Left renal pelvis (tissue), 4 donors: ENCODE results near the gene TSKS. TPM values are rescaled to one million over a fixed set of nuclear protein-coding genes. Genes with fewer than 3 reads are reported as not detected.
A peak's percentile ranks its signal among the peaks of the same experiment; 100 is the strongest.

Experiments used
- DNase-seq, 4 donors: peaks; one replicate each; pipeline ENCODE4 v3.0.0-alpha.2; 2013; ENCODE audit warnings: low read depth in 4 of 4, low spot score in 3 of 4
- polyA plus RNA-seq, 4 donors: library from polyadenylated mRNA; unstranded; fragments of 120-200 nt; gene quantifications; one replicate each; pipeline ENCODE4 v1.2.1, GENCODE V29; 2013; ENCODE audit not compliant: insufficient read length in 4 of 4

TSKS gene, protein sequence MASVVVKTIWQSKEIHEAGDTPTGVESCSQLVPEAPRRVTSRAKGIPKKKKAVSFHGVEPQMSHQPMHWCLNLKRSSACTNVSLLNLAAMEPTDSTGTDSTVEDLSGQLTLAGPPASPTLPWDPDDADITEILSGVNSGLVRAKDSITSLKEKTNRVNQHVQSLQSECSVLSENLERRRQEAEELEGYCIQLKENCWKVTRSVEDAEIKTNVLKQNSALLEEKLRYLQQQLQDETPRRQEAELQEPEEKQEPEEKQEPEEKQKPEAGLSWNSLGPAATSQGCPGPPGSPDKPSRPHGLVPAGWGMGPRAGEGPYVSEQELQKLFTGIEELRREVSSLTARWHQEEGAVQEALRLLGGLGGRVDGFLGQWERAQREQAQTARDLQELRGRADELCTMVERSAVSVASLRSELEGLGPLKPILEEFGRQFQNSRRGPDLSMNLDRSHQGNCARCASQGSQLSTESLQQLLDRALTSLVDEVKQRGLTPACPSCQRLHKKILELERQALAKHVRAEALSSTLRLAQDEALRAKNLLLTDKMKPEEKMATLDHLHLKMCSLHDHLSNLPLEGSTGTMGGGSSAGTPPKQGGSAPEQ
- polyA plus RNA-seq = under 1 TPM in 3 of 4 donors, not detected in 1; 0.08 to 0.48 (median 0.09) TPM

DNA sequence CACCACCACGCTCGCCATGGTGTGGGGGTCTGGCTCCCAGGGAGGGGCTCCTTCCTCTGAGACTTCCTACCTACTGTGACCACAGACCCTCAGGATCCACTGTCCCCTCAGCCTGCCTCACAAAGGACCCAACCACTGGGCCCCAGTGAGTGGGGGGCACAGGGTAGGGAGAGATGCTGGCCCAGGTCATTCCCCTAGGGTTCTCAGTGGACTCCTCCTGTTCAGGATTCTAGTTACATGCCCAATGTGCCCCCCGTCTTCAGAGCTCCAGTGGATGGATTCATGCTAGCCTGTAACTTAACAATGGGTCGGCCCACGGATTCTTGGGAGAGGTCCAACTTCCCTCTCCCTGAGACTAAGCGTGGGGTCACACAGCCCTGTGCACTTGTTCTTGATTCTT is at the start of gene TSKS:
TSS of gene TSKS (minus strand) at position 77 of the 400 bp plus-strand sequence. CDS start at position 18, 59 bp downstream.
- no peak for DNase-seq

DNA sequence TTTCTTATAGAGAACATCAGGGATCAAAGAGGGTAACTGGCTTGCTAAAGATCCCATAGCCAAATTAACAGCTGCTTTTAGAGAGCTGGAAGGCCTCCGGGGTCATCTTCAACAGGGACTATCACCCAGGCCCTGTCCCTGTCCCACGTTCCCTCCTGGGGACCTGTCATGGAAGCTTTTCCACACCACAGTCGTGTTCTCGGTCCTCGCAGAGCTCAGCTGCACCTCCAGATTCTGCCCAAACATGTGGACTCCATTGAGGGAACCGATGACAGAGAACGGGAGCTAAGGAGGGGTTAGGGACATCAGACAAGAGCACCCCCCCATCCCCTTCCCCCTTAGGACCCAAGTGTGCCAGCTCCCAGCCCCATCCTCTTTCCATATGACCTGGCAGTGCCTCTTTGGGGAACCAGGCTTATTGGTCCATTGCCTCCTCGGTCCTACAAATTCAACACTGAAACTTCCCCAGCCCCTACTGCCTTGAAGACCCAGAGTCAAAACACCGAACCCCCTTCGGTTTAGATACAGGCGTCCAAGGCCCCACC is 49.4 kb upstream of the TSKS start:
- no peak for DNase-seq

DNA sequence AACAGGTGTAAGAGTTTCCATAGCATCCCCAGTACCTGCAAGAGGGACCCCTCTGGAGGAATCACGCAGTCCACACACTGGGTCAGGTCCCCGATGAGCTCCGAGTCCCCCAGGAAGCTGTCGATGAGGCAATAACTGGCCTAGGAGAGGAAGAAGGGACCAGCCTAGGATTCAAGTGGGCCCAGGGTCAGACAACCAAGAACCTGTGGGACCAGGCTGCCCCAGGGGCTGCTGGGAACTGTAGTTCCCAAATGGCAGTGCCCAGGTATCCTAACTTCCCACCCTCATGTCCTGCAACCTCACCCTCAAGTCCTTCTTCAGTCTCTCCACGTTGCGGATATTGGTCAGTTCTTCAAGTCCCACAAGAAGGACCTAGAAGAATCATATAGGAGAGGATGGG is 48.2 kb upstream of the TSKS start:
- DNase-seq = no peak

DNA sequence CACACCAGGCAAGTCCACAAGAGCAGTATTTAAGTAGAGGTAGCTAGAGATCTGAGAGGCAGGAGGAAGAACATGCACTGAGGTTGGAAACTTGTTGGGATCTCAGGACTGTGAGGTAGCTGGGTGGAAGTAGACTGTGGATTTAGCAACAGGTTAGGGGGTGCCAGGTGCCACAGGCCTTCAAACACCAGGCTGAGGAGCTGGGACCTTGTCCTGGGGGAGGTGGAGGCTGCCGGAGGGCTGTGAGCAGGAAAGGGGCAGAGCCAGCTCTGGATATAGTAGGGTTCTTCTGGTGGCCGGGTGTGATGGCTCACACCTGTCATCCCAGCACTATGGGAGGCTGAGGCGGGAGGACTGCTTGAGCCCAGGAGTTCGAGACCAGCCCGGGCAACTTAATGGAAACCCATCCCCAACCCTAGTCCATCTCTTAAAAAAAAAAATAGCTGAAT is 46.9 kb upstream of the TSKS start:
- no peak for DNase-seq

DNA sequence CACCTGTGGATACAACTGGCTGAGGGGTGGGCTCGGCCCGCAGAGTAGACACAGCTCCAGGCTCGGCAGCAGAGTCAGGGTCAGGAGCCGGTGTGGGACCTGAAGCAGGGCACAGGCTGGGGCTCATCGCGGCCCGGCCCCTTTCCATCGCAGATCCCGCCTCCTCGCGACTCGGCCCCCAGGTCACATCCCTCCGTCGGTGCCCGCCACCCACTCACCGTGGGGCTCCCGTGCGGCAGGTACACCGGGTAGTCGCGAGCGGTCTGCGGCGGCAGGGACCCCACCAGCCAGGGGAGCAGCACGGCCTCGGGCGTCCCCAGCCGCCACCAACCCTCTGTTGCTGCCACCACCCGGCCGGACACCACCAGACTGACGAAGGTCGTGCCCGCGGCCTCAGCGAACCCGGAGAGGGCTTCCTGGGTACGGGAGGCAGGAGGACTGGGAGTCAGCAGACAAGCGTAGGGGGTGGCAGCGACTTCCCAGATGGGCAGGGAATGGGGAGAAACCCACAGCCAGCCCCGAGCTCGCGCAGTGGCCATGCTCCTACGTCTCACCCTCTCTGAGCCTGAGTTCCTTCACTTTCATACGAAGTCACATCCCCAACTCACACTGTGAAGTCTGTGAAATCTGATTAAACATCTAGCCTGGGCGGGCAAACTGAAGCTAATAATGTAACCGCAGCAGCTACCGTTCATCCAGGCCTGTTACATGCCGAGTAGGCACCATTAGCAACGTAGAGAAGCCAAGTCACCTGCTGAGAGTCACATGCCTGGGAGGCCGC is 46.2 kb upstream of the TSKS start:
- DNase-seq = no peak

DNA sequence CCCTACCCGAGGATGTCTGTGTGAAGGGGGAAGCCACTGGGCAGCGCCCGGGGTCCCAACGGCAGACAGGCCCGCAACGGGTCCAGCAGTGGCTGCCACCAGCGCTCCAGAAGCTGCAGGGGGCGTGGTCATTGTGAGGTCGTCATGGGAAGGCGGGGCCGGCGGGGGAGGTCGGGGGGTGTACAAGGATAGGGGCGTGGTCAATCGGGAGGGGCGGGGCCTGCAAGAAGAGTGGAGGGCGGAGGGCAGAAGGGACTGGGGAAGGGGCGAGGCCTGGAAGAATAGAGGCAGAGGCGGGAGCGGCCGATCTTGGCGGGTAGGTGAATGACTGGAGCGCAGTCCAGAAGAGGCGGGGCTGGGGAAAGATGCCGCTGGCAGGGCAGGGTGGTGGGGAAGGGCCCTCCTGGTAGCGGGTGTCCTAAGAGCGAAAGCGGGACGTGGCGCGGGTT is 45.6 kb upstream of the TSKS start:
- peak; percentile 70 to 80 (median 78) for DNase-seq

DNA sequence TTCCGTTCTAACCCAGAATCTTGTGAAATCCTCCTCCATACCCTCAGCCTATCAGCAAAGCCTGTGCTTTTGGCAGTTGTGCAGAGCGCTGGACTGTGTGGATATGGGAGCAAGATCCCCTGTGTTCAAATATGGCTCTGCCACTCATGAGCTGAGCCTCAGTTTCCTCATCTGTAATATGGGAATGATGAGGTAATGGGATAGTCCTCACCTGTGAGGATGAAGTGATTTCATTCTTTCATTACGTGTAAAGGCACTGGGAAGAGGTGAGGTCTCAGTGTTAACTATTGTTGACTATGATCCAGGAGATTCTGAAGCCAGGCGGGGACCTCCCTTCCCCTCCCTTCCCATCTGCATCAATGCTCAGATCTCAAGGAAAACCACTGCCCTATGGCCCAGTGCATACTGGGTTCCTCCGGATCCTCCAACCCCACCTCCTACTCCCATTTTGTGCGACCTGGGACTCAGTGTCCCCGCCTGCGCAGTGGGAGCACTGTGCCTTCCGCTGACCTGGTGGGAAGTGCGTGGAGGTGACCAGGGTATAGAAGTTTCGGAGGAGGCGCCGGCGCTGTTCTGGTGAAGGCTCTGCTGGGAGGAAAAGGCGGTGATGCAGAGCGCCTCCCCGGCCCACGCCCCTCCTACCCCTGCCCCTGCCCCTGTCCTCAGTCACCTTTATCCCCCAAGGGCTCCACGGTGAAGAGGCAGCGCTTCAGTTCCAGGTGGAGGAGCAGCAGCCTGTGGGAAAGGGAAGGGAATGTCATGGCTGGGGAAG is 45.0 kb upstream of the TSKS start:
- DNase-seq = no peak

DNA sequence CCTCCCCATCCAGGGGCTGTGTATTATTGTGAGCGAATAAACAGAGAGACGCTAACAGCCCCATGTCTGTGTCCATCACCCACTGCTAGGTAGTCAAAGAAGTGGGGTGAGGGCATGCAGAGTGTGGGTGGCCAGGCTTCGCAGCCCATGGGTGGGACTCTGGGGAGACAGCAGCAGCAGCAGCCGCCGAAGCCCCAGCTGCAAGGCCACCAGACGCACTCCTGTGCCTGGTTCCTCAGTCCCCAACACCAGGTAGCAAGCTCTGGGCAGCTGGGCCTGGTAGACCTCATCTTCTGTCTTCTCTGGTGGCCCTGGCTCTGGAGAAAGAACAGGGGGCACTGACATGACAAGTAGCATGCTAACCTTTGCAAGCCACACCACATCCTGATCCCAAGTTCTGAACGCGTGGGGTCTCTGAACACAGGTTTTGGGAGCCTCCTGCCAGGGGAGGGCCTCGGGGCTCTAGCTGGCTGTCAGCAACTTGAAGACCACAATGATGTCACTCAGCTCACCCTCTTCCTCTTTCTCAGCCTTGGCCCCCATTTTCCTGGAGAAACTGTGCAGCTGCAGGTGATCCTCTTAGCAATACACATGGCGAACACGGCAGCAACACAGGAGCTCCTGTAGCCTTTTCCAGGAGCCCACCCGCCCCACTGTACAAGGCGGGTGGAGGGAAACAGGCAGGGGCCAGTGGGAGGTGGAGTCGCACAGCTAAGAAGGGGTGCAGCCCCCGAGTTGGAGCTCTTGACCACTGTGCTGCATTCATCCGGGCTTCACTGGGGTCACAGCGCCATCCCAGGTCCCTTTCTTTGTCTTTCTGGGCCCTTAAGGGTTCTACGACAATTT is 44.2 kb upstream of the TSKS start:
- no peak for DNase-seq

DNA sequence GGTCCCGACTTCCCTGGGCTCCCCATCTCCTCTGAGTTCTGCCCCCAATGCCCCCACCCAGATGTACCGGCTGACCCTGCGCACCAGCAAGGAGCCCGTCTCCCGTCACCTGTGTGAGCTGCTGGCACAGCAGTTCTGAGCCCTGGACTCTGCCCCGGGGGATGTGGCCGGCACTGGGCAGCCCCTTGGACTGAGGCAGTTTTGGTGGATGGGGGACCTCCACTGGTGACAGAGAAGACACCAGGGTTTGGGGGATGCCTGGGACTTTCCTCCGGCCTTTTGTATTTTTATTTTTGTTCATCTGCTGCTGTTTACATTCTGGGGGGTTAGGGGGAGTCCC is 43.5 kb upstream of the TSKS start:
- no peak for DNase-seq

DNA sequence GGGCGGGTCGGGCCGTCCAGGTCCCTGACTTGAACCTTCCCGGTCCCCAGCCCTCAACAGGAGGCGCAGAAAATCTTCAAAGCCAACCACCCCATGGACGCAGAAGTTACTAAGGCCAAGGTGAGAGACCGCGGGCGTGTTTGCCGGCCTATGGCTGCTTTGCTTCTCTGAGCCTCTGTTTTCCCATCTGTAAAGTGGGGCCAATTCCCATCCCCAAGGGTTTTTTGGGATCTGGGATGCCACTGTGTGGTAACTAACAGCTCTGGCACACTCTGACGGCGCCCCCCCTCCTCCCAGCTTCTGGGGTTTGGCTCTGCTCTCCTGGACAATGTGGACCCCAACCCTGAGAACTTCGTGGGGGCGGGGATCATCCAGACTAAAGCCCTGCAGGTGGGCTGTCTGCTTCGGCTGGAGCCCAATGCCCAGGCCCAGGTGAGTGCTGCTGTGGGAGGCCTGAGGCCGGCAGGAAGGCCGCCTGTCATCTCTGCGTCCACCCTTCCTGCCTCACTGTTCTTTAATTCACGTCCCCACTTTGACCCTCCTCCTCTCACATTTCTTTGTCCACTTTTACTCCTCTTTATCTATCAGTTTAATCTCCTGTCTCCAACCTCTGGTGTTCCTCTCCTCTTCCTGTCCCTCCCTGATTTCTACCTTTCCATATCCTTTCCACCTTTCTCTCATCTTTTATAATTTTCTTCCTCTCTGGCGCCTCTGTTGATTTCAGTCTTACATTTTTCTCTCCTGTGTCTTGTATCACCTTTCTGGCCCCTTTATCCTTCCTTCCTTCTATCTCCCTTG is 42.9 kb upstream of the TSKS start:
- DNase-seq = no peak

DNA sequence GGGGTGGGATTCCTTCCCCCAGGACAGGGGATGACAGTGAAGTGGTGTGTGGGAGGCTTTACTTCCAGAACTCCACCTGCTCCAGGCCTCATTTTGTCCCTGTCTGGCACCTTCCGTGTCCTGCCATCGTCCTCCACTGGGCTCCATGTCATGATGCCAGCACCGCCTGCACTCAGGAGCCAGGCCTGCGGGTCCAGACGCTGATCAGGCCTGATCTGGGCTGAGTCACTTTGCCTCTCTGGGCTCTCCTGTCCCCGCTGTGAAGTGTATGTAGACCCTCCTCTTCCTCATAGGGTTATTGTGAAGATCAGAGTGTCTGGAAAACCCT is 40.4 kb upstream of the TSKS start:
- no peak for DNase-seq

DNA sequence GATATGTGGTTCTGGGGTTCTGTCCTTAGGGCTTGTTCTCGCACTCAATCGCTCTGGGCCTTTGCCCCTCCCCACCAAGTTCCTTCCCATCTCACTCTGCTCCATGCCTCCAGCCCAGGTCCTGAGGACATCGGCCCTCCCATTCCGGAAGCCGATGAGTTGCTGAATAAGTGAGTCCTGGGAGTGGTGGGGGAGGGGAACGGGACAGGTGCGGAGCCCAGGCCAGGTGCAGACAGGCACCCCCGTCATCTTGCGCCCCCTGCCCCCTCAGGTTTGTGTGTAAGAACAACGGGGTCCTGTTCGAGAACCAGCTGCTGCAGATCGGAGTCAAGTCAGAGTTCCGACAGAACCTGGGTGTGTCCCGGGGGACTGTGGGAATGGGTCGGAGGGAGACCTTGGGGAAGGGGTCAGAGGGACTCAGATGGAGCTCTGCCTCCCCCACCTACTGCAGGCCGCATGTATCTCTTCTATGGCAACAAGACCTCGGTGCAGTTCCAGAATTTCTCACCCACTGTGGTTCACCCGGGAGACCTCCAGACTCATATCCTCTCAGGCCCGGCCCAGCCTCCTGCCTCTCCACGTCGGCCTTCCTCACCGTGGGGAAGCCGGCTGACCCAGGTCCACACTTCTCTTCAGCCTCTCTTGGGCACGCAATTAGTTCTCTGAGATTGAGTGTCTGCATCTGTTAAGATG is 39.9 kb upstream of the TSKS start:
- DNase-seq = no peak

DNA sequence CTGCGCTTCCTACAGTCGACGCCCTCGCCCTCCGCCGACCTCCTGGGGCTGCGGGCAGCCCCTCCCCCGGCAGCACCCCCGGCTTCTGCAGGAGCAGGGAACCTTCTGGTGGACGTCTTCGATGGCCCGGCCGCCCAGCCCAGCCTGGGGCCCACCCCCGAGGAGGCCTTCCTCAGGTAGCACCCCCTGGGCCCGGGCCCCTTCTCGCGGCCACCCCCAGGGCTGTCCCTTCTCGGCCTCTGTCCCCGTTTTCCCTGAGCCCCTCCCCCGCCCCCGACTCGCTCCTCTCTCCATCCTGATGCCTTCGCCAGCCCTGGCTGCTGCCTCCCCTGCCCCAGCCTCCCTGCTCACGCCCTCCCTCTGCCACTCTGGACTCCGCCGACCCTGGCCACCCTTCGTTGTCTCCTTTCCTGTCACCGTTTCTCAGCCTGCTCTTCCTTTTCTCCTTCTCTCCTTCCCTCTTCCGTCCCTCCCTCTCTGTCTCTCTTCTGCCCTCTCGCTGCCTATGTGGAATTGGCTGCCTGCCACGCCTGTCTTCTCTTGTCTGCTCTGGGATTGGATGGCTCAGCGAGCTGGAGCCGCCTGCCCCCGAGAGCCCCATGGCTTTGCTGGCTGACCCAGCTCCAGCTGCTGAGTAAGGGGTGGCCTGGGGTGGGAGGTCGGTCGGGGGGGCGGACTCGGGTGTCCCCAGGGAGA is 39.0 kb upstream of the TSKS start:
- DNase-seq = peak; percentile 76 to 80 (median 77)

DNA sequence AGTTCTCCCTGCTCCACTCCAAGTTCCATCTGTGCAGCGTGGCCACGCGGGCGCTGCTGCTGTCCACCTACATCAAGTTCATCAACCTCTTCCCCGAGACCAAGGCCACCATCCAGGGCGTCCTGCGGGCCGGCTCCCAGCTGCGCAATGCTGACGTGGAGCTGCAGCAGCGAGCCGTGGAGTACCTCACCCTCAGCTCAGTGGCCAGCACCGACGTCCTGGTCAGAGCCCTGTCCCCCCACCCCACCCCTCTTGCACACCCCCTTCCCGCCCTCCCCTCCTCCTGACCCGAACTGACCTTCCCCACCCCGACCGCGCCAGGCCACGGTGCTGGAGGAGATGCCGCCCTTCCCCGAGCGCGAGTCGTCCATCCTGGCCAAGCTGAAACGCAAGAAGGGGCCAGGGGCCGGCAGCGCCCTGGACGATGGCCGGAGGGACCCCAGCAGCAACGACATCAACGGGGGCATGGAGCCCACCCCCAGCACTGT is 38.3 kb upstream of the TSKS start:
- no peak for DNase-seq

DNA sequence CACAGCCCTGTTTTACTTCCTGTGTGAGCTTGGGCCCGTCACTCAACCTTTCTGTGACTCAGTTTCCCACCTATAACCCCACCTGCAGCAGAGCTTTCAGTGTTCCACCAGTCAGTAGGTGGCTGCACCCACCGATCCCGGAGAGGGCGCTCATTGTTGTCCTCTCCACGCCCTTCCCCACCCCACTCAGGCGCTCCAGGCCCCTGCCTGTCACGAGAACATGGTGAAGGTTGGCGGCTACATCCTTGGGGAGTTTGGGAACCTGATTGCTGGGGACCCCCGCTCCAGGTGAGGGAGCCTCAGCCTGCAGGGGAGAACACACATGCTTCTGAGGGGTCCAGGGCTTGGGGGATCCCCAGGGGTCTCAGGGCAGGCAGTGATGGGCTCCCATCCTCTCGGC is 37.7 kb upstream of the TSKS start:
- DNase-seq = no peak

DNA sequence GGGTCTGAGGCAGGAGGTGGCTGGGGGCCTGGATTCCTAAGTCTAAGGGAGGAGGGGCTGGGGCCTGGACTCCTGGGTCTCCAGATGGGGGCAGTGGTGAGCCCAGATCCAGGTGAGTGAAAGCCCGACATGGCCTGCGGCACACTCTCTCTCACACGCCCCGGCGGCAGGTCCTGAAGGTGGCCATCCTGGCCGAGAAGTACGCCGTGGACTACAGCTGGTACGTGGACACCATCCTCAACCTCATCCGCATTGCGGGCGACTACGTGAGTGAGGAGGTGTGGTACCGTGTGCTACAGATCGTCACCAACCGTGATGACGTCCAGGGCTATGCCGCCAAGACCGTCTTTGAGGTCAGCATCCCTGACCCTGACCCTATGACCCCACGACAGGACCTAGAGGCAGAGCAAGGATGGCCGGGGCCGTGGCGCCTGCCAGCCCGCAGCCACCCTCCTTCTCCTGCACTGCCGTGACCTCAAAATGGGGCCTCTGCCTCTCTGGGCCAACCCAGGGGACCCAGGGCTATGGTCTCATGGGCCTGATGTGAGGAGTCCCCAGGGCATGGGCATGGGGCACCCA is 36.8 kb upstream of the TSKS start:
- DNase-seq = no peak

DNA sequence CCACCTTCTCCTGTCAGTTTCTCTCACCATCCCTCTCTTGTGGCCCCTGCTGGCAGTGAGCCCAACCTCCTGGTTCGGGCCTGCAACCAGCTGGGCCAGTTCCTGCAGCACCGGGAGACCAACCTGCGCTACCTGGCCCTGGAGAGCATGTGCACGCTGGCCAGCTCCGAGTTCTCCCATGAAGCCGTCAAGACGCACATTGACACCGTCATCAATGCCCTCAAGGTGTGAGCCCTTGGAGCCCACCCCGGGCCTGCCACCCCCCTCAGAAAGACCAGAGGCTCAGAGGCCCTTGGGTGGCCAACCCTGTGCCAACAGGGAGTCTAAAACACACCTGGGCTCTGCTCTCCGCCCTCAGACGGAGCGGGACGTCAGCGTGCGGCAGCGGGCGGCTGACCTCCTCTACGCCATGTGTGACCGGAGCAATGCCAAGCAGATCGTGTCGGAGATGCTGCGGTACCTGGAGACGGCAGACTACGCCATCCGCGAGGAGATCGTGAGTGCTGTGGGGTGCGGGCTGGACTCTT is 36.2 kb upstream of the TSKS start:
- no peak for DNase-seq
